Left forelimb (tissue), 1 donor: ENCODE measurements around the gene CENPM.

Experiments used
- DNase-seq: peaks from one replicate; pipeline ENCODE4 v3.0.0-alpha.2; 2018; ENCODE audit warnings: low spot score

The CENPM gene

DNA sequence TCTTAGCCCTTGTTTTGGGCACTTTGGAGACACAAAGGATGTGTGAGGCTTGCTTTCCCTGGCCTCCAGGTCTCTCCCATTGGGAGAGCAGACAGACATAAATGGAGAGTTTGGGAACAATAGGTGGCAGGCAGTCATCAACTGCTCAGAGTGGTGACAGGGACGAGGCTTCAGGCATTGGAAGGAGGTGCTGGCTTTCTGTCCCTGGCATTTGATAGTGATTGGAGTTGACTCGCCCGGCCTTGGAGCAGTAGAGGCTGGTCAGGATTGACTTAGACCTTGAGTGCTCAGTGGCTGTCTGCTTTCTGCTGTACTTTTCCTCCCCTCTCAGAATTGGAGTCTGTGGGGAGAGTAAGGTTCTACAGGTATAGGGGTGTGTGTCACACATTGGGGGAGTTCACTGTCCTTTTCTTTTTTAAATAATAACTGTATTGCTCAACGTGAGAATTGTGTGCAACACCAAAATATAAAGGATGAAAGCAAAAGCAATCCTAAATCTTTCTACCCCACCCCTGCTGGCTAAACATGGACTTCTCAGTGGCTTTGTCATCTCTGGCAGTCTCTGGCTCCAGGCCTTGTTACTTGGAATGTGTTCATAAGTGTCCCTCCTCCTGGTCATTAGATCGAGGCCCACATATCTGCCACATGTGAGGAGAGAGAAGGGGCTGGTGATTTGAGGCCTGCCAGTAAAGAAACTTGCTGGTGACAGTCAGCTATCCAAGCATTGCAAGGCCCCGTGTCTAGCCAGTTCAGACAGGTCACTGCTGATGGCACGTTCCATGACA, 53.2 kb downstream of the CENPM start:
- DNase-seq, result no peak

DNA sequence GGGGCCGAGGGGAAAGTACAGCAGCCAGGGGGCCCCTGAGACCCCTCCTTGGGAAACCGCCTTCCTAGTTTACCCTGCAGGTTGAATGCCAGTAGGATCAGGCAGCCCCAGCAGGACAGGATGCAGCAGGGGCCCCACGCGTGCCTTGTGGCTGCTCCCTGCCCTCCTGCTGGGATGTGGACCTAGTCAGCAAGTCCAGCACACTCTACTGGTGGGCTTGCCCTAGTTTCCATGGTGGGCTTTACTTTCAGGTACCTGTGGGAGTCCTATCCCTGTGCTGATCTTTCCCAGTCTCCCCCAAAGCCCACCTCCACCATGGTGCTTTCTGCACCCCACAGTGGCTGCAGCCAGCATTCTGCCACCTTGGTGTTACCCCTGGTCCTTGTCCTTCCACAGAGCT, 54.2 kb downstream of the CENPM start:
- DNase-seq, result no peak

DNA sequence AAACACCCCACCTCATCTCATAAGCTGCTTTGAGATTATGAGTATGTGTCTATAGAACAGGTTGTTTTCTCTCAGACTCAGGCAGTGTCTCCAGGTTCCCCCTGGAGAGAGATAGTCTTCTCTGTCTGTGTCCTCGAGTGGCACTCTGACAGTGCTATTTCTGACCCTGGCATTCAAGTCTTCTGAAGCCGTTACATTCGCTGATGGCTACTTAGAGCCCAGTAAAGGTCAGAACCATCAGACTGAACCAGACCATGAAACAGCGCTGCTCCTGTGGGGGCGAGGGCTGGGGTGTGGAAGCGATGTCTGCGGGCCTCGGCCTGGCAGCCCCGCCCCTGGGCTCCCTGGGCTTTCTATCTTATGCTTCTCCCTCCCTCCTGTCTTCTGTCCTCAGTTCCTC, 55.5 kb downstream of the CENPM start:
- no peak for DNase-seq
